Measurements from ENCODE around the gene FLT4. TPM values are rescaled to one million over a fixed set of nuclear protein-coding genes. Genes with fewer than 3 reads are reported as not detected.

Gene FLT4
- total and polyA plus RNA-seq, 2 donors (not counting 1 experiment from before 2014, with no cell fraction given) = 0.01 TPM; not detected in 1

DNA sequence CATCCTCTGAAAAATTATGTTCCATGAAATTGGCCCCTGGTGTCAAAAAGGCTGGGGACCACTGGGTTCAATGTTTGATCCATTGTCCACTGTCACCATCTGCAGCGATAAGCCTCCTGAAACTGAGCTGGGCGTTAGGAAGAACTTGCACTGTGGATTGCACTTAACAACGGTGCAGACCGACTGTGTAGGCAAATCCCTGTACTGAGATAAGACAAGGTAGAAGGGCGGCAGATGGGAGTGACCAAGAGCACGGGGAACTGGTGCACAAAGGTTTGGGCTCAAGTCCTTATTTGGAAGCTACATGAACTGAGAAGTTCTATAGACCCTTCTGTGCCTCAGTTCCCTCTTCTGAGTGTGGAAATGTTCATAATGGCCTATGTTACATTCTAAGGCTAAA is 41.6 kb upstream of the FLT4 start:
- Histone ChIP-seq H3K4me2 (replicated peaks; ENCODE audit: low read depth, low read length, poor library complexity, severe bottlenecking) (no peak overlapping the region), H4K20me1 (ENCODE audit: control insufficient read depth, insufficient read depth, low read length, poor library complexity, severe bottlenecking) (no peaks in the 10 kb centered on the region), H3K36me3 (replicated peaks in 1 of 2; ENCODE audit: control extremely low read depth in 1 of 2, control insufficient read depth in 1 of 2, extremely low read depth in 1 of 2, insufficient read depth in 2 of 2, low read length in 1 of 2) (no peaks in the 10 kb centered on the region), H3K9ac (ENCODE audit: low read length) (no peak overlapping the region), H3K4me1 (ENCODE audit: control insufficient read depth in 2 of 2, insufficient read depth in 2 of 2, low read length in 2 of 2) (no peaks in the 10 kb centered on the region), H3K27me3 (replicated peaks in 1 of 4; ENCODE audit: control extremely low read depth in 1 of 4, control insufficient read depth in 3 of 4, insufficient read depth in 4 of 4, low read length in 3 of 4) (peaks cover 0 to 3% (median 0%) of the 10 kb centered on the region in 4 experiments), H3K79me2 (ENCODE audit: control insufficient read depth, insufficient read depth, low read length) (no peaks in the 10 kb centered on the region), H3K4me3 (ENCODE audit: control extremely low read depth in 1 of 5, extremely low read depth in 1 of 5, insufficient read depth in 1 of 5, low read depth in 2 of 5, low read length in 4 of 5) (no peak overlapping the region), H2AFZ (ENCODE audit: insufficient read depth, low read depth, low read length, poor library complexity, severe bottlenecking) (no peak overlapping the region), H3K9me3 (ENCODE audit: control extremely low read depth in 1 of 3, control insufficient read depth in 2 of 3, insufficient read depth in 1 of 3, low read length in 2 of 3) (peaks cover 0 to 3% (median 0%) of the 10 kb centered on the region in 3 donors), H3K27ac (ENCODE audit: low read length in 2 of 2) (no peak overlapping the region)
- WGBS (ENCODE audit: insufficient coverage) = 94% methylated on average over 6 of the region's 6 CpGs
- no peak for DNase-seq
- peaks cover 26% of the 10 kb centered on the region for H3K27me3 Mint-ChIP-seq
- H3K4me3 Mint-ChIP-seq = no peak overlapping the region
- no peak for ATAC-seq (ENCODE audit: low read depth)
- H3K9me3 Mint-ChIP-seq (ENCODE audit: insufficient read depth) = no peaks in the 10 kb centered on the region
- intact Hi-C loops (cut with micrococcal nuclease) = no loop called here
- CTCF ChIA-PET = no interaction called here
- no peaks in the 10 kb centered on the region for H3K4me1 Mint-ChIP-seq
- POLR2A ChIA-PET = no interaction called here
- TF ChIP-seq, protein P1, sequence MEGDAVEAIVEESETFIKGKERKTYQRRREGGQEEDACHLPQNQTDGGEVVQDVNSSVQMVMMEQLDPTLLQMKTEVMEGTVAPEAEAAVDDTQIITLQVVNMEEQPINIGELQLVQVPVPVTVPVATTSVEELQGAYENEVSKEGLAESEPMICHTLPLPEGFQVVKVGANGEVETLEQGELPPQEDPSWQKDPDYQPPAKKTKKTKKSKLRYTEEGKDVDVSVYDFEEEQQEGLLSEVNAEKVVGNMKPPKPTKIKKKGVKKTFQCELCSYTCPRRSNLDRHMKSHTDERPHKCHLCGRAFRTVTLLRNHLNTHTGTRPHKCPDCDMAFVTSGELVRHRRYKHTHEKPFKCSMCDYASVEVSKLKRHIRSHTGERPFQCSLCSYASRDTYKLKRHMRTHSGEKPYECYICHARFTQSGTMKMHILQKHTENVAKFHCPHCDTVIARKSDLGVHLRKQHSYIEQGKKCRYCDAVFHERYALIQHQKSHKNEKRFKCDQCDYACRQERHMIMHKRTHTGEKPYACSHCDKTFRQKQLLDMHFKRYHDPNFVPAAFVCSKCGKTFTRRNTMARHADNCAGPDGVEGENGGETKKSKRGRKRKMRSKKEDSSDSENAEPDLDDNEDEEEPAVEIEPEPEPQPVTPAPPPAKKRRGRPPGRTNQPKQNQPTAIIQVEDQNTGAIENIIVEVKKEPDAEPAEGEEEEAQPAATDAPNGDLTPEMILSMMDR (IDR thresholded peaks at IDR 0.05) = no peak
- no peak for TF ChIP-seq EZH2 (IDR thresholded peaks at IDR 0.05; ENCODE audit: borderline replicate concordance, insufficient read depth, low read depth, low read length, poor library complexity, severe bottlenecking)
- H3K27ac Mint-ChIP-seq = no peak overlapping the region

DNA sequence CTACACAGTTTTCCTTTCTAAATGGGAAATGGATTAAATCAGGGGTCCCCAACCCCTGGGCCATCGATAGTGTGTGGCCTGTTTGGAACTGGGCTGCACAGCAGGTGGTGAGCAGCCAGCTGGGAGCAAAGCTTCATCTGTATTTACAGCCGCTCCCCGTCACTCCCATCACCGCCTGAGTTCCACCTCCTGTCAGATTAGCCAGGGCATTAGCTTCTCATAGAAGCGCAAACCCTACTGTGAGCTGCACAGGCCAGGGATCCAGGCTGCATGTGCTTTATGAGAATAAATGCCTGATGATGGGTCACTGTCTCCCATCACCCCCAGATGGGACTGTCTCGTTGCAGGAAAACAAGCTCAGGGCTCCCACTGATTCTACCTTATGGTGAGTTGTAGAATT is 41.2 kb upstream of the FLT4 start:
- Mint-ChIP-seq H3K4me3 (no peak overlapping the region), H3K9me3 (ENCODE audit: insufficient read depth) (no peaks in the 10 kb centered on the region), H3K4me1 (no peaks in the 10 kb centered on the region), H3K27me3 (peaks cover 31% of the 10 kb centered on the region), H3K27ac (no peak overlapping the region)
- intact Hi-C loops (cut with micrococcal nuclease) = no loop called here
- Histone ChIP-seq H3K4me3 (ENCODE audit: control extremely low read depth in 1 of 5, extremely low read depth in 1 of 5, insufficient read depth in 1 of 5, low read depth in 2 of 5, low read length in 4 of 5) (no peak overlapping the region), H3K79me2 (ENCODE audit: control insufficient read depth, insufficient read depth, low read length) (no peaks in the 10 kb centered on the region), H3K27ac (ENCODE audit: low read length in 2 of 2) (no peak overlapping the region), H3K9me3 (ENCODE audit: control extremely low read depth in 1 of 3, control insufficient read depth in 2 of 3, insufficient read depth in 1 of 3, low read length in 2 of 3) (no peaks in the 10 kb centered on the region), H3K4me1 (ENCODE audit: control insufficient read depth in 2 of 2, insufficient read depth in 2 of 2, low read length in 2 of 2) (no peaks in the 10 kb centered on the region), H3K4me2 (replicated peaks; ENCODE audit: low read depth, low read length, poor library complexity, severe bottlenecking) (no peak overlapping the region), H3K36me3 (replicated peaks in 1 of 2; ENCODE audit: control extremely low read depth in 1 of 2, control insufficient read depth in 1 of 2, extremely low read depth in 1 of 2, insufficient read depth in 2 of 2, low read length in 1 of 2) (no peaks in the 10 kb centered on the region), H3K9ac (ENCODE audit: low read length) (no peak overlapping the region), H3K27me3 (replicated peaks in 1 of 4; ENCODE audit: control extremely low read depth in 1 of 4, control insufficient read depth in 3 of 4, insufficient read depth in 4 of 4, low read length in 3 of 4) (peaks cover 0 to 3% (median 0%) of the 10 kb centered on the region in 4 experiments), H4K20me1 (ENCODE audit: control insufficient read depth, insufficient read depth, low read length, poor library complexity, severe bottlenecking) (no peaks in the 10 kb centered on the region), H2AFZ (ENCODE audit: insufficient read depth, low read depth, low read length, poor library complexity, severe bottlenecking) (no peak overlapping the region)
- ChIA-PET CTCF (no interaction called here), POLR2A (no interaction called here)
- no peak for TF ChIP-seq EZH2 (IDR thresholded peaks at IDR 0.05; ENCODE audit: borderline replicate concordance, insufficient read depth, low read depth, low read length, poor library complexity, severe bottlenecking)
- TF ChIP-seq, protein P1 (IDR thresholded peaks at IDR 0.05) = no peak
- WGBS (ENCODE audit: insufficient coverage) = 95% methylated on average over 5 of the region's 6 CpGs
- ATAC-seq (ENCODE audit: low read depth) (no peak), DNase-seq (no peak)
